AG04449 (cell line): Measurements from ENCODE around the gene VDAC1.
A peak's percentile ranks its signal among the peaks of the same experiment; 100 is the strongest.
"Not testable (repeated sequence)": the region's sequence is repeated elsewhere in the genome, so short reads cannot be mapped to it uniquely, and the experiment has no call there.

Experiments
- CTCF ChIA-PET: fragments of 350-600 bp; formaldehyde crosslinking; extraction: SDS; loops from one replicate; lab custom pipeline; 2021; ENCODE audit warnings: antibody characterized with exemption; lab: Yijun Ruan, JAX
- POLR2A ChIA-PET: fragments of 400-600, 350-600 bp; formaldehyde crosslinking; extraction: SDS; loops from one replicate; lab custom pipeline; 2020; ENCODE audit warnings: antibody characterized with exemption, inconsistent platforms; lab: Yijun Ruan, JAX
- DNase-seq: peaks from one replicate; pipeline ENCODE4 v3.0.0-alpha.2; 2010; ENCODE audit warnings: low read depth, low spot score
- H3K4me3 ChIP-seq: 2 replicates; pipeline ENCODE4 v1.5.1; 2011; ENCODE audit warnings: low read depth, mild to moderate bottlenecking, control low read depth, low read length
- CTCF ChIP-seq: IDR thresholded peaks from one replicate; pipeline ENCODE4 v1.5.1; 2011; ENCODE audit warnings: mild to moderate bottlenecking, moderate library complexity, low read length, control low read depth, inconsistent platforms; ENCODE audit not compliant: insufficient read depth; ENCODE audit errors: missing control alignments

Gene VDAC1

GRCh38 chr5:133959643-133960042 lies 45.1 kb downstream of the VDAC1 start:
- CTCF ChIA-PET, result no interaction called here
- no peak for TF ChIP-seq CTCF

GRCh38 chr5:133957591-133957990 lies 47.2 kb downstream of the VDAC1 start:
- CTCF ChIA-PET, result no interaction called here
- no peak for TF ChIP-seq CTCF
- H3K4me3 ChIP-seq, result no peak overlapping the region
- no peak for DNase-seq
- POLR2A ChIA-PET, result no interaction called here

More at GRCh38 chr5:133959643-133960042, 45.1 kb downstream of the VDAC1 start:
- no peak overlapping the region for H3K4me3 ChIP-seq
- no peak for DNase-seq
- POLR2A ChIA-PET, result no interaction called here

- ChIA-PET CTCF (no interaction called here), POLR2A (no interaction called here)
- TF ChIP-seq CTCF, result no peak
- no peak overlapping the region for H3K4me3 ChIP-seq
- DNase-seq, result no peak
Measured at GRCh38 chr5:133957080-133957479, 47.7 kb downstream of the VDAC1 start.

GRCh38 chr5:133956196-133956595 lies 48.6 kb downstream of the VDAC1 start:
- H3K4me3 ChIP-seq, CTCF ChIA-PET, POLR2A ChIA-PET: not testable (repeated sequence)

GRCh38 chr5:133953568-133954145 lies 51.1 kb downstream of the VDAC1 start:
- no peak overlapping the region for H3K4me3 ChIP-seq
- no peak for DNase-seq
- no peak for TF ChIP-seq CTCF
- CTCF ChIA-PET, result interaction anchor here (0.7 to 1.3 kb wide), 2 partner anchors 9 to 16 kb away, joined by 3 to 4 read pairs; no protein-coding TSS in a partner anchor
- POLR2A ChIA-PET, result interaction anchor here (0.8 kb wide), 1 partner anchor 9 kb away, joined by 4 read pairs; no protein-coding TSS in a partner anchor

More at GRCh38 chr5:133956196-133956595, 48.6 kb downstream of the VDAC1 start:
- DNase-seq, result not testable (repeated sequence)

GRCh38 chr5:133952729-133953567 lies 51.8 kb downstream of the VDAC1 start:
- H3K4me3 ChIP-seq, result no peak overlapping the region
- peak; percentile 76 for DNase-seq
- POLR2A ChIA-PET, result interaction anchor here (0.8 kb wide), 1 partner anchor 9 kb away, joined by 4 read pairs; no protein-coding TSS in a partner anchor
- CTCF ChIA-PET, result interaction anchor here (1.1 to 1.3 kb wide), 2 partner anchors 10 to 28 kb away, joined by 3 to 4 read pairs; no protein-coding TSS in a partner anchor
- TF ChIP-seq CTCF, result no peak
